Left kidney (tissue), 2 donors: Measurements from ENCODE around the gene C10orf90. TPM values are rescaled to one million over a fixed set of nuclear protein-coding genes. Genes with fewer than 3 reads are reported as not detected.

Experiments
- DNase-seq: peaks from one replicate; pipeline ENCODE4 v3.0.0-alpha.2; 2013
- polyA plus RNA-seq: library from polyadenylated mRNA; unstranded; fragments of 120-200 nt; gene quantifications from one replicate; pipeline ENCODE4 v1.2.1, GENCODE V29; 2013; ENCODE audit not compliant: insufficient read length

The C10orf90 gene
- polyA plus RNA-seq, 1 donor, result 0.45 TPM

DNA sequence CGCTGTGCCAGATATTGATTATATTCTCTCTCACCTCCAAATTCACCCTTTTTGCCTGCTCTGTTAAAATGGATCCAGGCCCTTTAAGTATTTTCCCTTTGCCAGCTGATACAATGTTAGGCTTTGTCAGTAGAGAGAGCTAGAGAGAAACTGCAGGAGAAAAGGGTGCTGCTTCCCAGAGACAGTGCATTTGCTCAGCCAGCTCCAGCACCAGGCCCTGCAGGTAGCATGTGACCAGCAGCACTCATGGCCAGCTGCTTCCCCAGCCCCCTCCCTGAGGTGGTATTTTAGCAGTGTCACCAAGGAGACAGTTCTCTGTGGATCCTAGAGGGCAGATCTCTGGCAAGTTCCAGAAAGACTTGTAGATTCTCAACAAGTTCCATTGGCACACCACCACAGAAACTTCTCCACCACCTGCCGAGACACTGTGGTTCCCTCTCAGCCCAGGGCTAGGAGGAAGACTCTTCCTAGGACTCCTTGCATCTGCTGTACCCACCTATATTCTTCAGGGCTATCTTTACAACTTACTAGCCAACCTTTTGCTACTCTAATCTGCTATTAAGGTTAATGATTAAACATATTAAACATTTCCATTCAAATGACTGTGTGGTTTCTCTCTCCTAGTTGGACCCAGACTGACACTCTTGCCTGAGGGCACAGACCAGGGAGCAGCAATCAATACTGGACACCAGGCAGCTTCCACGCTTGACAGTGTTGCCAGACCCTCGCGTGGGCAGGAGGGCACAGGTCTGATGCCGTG, 246.6 kb downstream of the C10orf90 start:
- no peak for DNase-seq

- no peak for DNase-seq
Observed at GRCh38 chr10:126422567-126422966, 247.9 kb downstream of the C10orf90 start.

GRCh38 chr10:126421756-126422256, 248.7 kb downstream of the C10orf90 start:
- no peak for DNase-seq

DNA sequence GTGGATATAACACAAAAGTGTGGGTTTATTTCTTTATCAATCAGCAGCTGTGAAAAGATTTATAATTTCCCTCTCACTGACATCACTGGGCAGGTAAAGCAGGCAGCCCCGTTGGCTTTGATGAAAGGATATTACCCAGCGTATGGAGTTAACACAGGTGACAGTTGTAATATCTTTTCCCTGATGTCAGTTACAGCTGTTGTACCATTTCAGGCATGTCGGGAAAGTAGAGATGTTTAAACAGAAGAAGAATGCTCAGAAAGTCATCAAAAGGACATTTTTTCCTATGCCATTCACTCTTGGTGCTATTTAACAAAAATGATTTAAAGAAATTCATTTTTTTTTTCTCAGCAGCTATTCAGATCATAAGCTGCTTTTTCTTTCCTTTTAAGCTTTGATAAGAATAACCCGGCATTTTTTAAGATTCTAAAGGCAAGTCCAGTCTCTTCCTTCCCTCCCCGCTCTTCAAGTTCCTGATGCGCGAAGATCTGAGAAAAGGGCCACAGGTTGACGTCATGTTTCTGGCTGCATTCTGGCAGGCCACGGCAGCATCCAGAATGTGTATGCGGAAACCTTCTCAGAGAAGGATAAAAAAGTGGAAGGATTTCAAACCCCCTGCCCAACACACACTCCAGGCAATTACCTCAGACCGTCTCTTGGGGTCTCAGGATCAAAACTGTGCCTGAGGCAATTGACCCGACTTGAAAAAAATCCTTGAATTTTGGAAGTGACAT, 249.8 kb downstream of the C10orf90 start:
- no peak for DNase-seq

DNA sequence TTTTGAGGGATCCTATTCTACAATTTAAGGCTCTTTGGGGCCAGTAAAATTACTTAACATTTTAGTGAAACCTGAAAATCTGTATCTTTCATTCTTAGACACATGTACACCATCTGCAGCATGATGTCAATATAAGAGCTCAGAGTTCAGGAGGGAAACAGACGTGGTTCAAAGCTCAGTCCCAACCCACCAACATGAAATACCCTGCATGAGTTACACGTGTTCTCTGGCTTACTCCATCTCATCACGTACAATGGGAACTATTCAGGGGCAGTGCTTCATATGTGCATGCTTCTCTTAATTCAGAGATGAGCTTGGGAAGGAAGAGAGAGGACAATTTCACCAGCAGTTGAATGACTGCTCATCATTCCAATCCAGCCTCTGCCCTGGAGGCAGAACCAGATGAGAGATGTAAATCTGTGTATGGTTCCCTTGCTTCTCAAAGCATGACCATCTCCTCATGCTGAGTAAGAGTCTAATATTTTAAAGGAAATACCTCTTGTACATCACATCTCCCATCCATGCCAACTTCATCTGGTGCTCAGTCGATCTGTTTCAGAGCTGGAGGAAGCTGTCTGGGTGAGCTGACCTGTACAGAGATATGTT, 253.2 kb downstream of the C10orf90 start:
- DNase-seq, result no peak

- DNase-seq, result no peak
Observed at GRCh38 chr10:126409821-126410220, 260.7 kb downstream of the C10orf90 start.

DNA sequence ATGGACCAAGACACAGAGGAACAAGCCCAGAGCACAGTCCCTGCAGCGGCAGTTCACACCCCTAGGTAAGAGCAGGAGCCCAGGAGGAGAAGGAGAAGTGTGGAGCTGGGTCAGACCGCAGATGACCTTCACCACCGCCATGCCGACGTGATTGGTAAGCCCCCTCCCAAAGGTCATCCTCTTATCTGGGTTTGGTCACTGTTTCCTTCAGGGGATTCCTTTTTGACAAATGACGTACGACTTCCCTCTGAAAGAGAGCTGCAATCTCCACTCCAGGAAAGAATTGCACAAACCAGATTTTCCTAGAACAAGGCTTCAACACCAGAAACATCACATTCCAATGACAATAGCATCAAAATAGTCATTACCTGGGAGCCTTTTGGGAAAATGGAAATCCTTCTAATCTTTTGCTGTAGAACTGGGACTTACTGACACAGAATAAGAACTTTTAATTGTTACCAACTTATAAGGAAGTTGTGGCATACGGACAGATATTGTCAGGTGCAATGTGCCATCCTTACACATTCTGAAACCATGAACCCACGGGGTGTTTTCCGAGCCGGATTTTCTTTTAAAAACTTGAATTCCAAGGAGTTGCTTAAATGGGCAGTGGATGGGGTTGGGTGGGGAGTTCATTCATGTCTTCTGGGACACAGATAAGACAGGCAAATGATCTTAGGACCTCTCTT, 261.4 kb downstream of the C10orf90 start:
- DNase-seq, result no peak

- no peak for DNase-seq
Observed at GRCh38 chr10:126407831-126408230, 262.7 kb downstream of the C10orf90 start.

DNA sequence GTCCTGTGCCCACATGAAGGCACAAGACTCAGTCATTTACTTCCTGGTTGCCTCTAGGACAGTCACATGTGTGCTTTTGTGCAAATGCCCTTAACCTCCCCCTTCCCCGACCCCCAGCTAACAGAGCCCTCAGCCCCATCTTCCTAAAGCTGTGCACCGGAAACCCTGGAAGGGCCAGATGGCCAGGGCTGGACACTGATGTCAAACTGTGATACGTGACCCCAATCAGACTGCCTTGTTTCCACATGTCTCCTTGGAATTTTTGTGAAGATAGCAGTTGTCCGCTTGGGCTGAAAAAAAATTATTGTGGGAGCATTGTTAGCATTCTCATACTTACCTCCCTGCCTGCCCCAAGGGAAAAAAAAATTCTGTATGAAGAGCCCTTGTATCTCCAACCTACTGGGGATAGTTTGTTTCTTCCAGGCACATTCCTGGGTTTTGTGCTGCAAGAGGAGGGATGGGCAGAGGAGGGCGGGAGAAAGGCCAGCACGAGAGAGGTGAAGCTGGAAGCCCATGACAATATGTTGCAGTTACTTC, 265.2 kb downstream of the C10orf90 start:
- DNase-seq, result no peak

- no peak for DNase-seq
Observed at GRCh38 chr10:126402721-126403695, 267.5 kb downstream of the C10orf90 start.

DNA sequence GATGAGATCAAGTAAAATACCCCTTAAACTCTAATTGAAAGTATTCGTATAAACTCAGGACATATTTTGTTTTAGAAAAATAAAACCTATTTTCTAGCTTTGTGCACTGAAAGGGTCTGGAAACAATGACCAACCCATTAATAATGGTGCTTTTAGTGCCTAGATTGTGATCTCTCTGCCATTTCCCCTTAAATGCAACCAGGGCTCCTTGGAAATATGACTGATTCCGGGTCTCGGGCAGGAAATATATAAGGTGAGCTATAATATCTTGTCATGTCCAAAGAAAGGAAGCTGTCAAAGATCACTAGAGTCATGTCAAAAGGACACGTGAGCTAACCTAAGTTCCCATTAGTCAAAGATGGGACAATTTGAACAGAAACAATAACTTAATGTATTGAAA, 269.9 kb downstream of the C10orf90 start:
- DNase-seq, result no peak

DNA sequence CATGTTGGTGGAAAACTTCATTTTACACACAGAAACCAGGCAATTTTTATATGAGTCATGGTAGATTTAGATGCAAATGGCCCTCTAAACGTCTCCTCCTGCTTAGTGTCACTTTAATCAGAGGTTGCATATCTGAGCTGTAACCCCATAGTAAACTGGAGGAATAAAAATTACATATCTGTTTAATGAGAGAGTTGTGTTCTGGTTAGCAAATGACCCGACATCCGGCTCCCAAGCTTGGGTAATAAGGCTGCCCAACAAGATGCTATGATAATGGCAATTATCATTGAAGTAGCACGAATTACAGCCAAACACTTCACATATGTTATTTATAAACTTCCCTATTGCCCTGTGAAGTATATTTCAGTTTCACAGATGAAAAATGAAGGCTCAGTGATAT, 271.6 kb downstream of the C10orf90 start:
- no peak for DNase-seq

GRCh38 chr10:126398383-126398743, 272.1 kb downstream of the C10orf90 start:
- no peak for DNase-seq

DNA sequence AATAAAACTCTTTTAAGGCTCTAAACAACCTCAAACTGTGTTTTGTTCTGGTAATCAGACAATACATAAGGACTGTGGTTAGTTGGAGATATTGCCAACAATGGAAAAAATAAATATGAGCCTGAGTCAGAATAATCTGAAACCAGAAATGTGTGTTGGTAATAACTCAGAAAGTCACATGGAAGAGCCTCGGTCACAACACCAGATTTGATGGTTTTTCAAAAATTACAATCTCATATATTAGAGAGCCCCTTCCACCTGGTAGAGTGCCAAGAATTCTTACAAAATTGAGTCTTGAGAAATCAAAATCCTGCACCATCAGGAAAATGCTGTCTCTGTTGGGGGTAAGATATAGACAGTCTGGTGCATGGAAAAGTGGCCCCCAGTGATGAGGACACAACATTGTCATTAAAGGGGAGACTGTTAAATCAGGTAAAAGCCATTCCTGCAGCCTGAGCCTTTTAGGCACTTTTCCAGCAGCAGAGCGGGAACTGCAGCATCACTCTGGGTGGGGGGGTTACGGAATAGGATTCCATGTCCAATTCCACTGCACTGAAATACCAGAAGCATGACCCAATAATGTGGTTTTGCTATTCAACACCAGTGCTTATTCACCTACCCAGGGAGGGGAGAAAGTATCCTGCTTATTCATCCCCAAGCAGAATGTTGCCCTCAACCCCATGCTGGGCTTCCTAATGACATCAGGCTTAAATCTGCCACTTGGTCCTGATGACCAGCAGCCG, 272.7 kb downstream of the C10orf90 start:
- no peak for DNase-seq

GRCh38 chr10:126397156-126397555, 273.3 kb downstream of the C10orf90 start:
- no peak for DNase-seq

DNA sequence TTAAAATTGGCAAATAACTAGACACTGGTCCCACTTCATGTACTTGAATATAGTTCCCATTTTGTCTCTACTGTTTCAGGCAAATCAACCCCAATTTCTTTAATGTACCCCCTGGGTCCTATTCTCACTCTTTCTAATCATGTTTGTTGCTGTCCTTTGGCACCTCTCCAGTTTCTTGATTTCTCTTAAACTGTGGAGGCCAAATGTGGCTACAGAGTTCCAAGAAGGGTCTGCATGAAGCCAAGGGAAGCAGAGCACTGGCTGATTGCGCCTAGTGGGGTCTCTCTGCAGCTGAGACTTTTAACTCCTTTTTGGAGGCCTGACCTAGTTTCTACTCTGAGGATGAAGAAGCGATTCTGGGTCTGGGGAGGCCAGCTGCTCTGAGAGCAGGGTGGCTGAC, 275.5 kb downstream of the C10orf90 start:
- no peak for DNase-seq

DNA sequence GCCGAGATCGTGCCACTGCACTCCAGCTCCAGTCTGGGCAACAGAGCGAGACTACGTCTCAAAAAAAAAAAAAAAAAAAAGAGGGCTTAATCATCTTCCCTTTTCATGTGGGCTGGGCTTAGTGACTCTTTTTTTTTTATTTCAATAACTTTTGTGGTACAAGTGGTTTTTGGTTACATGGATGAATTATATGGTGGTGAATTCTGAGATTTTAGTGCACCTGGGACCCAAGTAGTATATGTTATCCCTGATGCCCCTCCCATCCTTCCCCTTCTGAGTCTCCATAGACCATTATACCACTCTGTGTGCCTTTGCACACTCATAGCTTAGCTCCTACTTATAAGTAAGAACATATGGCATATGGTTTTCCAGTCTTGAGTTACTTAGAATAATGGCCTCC, 277.4 kb downstream of the C10orf90 start:
- DNase-seq, result no peak

DNA sequence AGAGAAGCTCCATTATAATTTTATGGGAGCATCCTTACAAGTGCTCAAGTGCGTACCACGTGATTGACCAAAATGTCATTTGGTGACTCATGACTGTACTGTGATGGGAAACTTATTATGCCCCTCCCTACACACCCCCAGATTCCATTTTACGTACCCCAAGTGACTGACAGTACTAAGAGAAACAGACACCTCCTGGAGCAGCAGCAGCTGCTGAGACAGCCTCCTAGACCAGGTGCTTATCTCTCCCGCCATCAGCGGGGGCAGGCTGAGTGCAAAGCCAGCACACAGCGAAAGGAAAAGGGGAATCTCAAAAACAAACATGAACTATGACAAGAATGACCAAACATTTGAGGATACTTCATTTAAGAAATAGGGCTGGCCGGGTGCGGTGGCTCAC, 278.0 kb downstream of the C10orf90 start:
- no peak for DNase-seq

GRCh38 chr10:126392068-126392467, 278.4 kb downstream of the C10orf90 start:
- no peak for DNase-seq

- no peak for DNase-seq
Observed at GRCh38 chr10:126391192-126391885, 279.2 kb downstream of the C10orf90 start.
